H54 (cell line): ENCODE data around the gene MORN1.
A peak's percentile ranks its signal among the peaks of the same experiment; 100 is the strongest.

Source experiments
- DNase-seq: peaks from one replicate; pipeline ENCODE4 v3.0.0; 2011; ENCODE audit warnings: low spot score, mixed read lengths; ENCODE audit not compliant: insufficient read length
- FAIRE-seq: peaks from 3 replicates; lab custom pipeline; 2011; peaks lifted over from hg19 to GRCh38; lab: Jason Lieb, UNC
- POLR2A ChIP-seq: IDR thresholded peaks from 2 replicates; pipeline ENCODE4 v1.6.1; 2011; ENCODE audit warnings: low read depth, mild to moderate bottlenecking, low read length

Gene MORN1

GRCh38 chr1:2314273-2314802, 77.0 kb downstream of the MORN1 start:
- DNase-seq (peak; percentile 63), FAIRE-seq (no peak)
- no peak for TF ChIP-seq POLR2A

- TF ChIP-seq POLR2A, result no peak
- FAIRE-seq, result no peak
- no peak for DNase-seq
These were observed 77.6 kb downstream of the MORN1 start for GRCh38 chr1:2313651-2314261.

GRCh38 chr1:2312515-2313301, 78.6 kb downstream of the MORN1 start:
- TF ChIP-seq POLR2A, result no peak
- no peak for FAIRE-seq
- DNase-seq, result no peak

- no peak for TF ChIP-seq POLR2A
- no peak for DNase-seq
These were observed 79.2 kb downstream of the MORN1 start for GRCh38 chr1:2312160-2312514.

GRCh38 chr1:2311184-2312032, 79.9 kb downstream of the MORN1 start:
- no peak for TF ChIP-seq POLR2A
- DNase-seq (peak; percentile 54), FAIRE-seq (no peak)

More at GRCh38 chr1:2312160-2312514, 79.2 kb downstream of the MORN1 start:
- FAIRE-seq, result no peak

GRCh38 chr1:2310332-2311183, 80.8 kb downstream of the MORN1 start:
- no peak for FAIRE-seq
- DNase-seq, result no peak
- no peak for TF ChIP-seq POLR2A

- TF ChIP-seq POLR2A, result no peak
- no peak for FAIRE-seq
- no peak for DNase-seq
These were observed 82.5 kb downstream of the MORN1 start for GRCh38 chr1:2308844-2309243.

GRCh38 chr1:2307972-2308371, 83.4 kb downstream of the MORN1 start:
- no peak for TF ChIP-seq POLR2A
- FAIRE-seq, result no peak
- DNase-seq, result no peak

GRCh38 chr1:2307064-2307605, 84.2 kb downstream of the MORN1 start:
- no peak for DNase-seq
- FAIRE-seq, result no peak
- TF ChIP-seq POLR2A, result no peak

- no peak for TF ChIP-seq POLR2A
- no peak for FAIRE-seq
- no peak for DNase-seq
These were observed 85.0 kb downstream of the MORN1 start for GRCh38 chr1:2306151-2306978.

- no peak for DNase-seq
- no peak for TF ChIP-seq POLR2A
- no peak for FAIRE-seq
These were observed 86.3 kb downstream of the MORN1 start for GRCh38 chr1:2304921-2305681.
